HepG2 (cell line): ENCODE measurements around the gene WNT7B. TPM values are rescaled to one million over a fixed set of nuclear protein-coding genes. Genes with fewer than 3 reads are reported as not detected.

ENCODE experiments used
- NCOR1 ChIP-seq: fragments of 200-600 bp; sonication (generic); IDR thresholded peaks from 2 replicates; pipeline ENCODE4 v1.7.0; 2017; ENCODE audit warnings: antibody characterized with exemption, low read length, borderline replicate concordance
- NFE2L2 ChIP-seq: fragments of 150-350 bp; IDR thresholded peaks from 2 replicates; pipeline ENCODE4 v1.6.1; 2014; ENCODE audit warnings: low read length
- NFYB ChIP-seq: sonication (generic); formaldehyde crosslinking; IDR thresholded peaks from 2 replicates; pipeline ENCODE4 v1.4.0; 2020; ENCODE audit warnings: missing genetic modification reagents
- PRMT3 ChIP-seq: sonication (generic); formaldehyde crosslinking; IDR thresholded peaks from 2 replicates; pipeline ENCODE4 v1.8.1; 2022; ENCODE audit warnings: low read depth, mild to moderate bottlenecking, moderate library complexity, missing genetic modification reagents, borderline replicate concordance
- PRPF4 ChIP-seq: fragments of 200-400 bp; formaldehyde crosslinking; IDR thresholded peaks from 2 replicates; pipeline ENCODE4 v1.6.1; 2016; ENCODE audit warnings: low read length, low read depth; ENCODE audit not compliant: poor library complexity, severe bottlenecking
- YEATS4 ChIP-seq: sonication (generic); formaldehyde crosslinking; IDR thresholded peaks from 2 replicates; pipeline ENCODE4 v1.4.0; 2020; ENCODE audit warnings: missing genetic modification reagents, borderline replicate concordance
- ZBTB20 ChIP-seq: sonication (generic); formaldehyde crosslinking; IDR thresholded peaks from 2 replicates; pipeline ENCODE4 v1.8.1; 2023; ENCODE audit warnings: missing genetic modification reagents, low read depth, mild to moderate bottlenecking, borderline replicate concordance
- ZNF326 ChIP-seq: sonication (generic); formaldehyde crosslinking; IDR thresholded peaks from 2 replicates; pipeline ENCODE4 v1.4.0; 2020; ENCODE audit warnings: missing genetic modification reagents, borderline replicate concordance
- ZNF331 ChIP-seq: sonication (generic); formaldehyde crosslinking; IDR thresholded peaks from 2 replicates; pipeline ENCODE4 v1.4.0; 2020; ENCODE audit warnings: missing genetic modification reagents
- ZNF674 ChIP-seq: sonication (generic); formaldehyde crosslinking; IDR thresholded peaks from 2 replicates; pipeline ENCODE4 v1.5.0; 2020; ENCODE audit warnings: low read depth, mild to moderate bottlenecking, missing genetic modification reagents
- ZSCAN31 ChIP-seq: sonication (generic); formaldehyde crosslinking; IDR thresholded peaks from 2 replicates; pipeline ENCODE4 v1.5.0; 2020; ENCODE audit warnings: low read depth, mild to moderate bottlenecking, missing genetic modification reagents
- polyA plus RNA-seq, 8 experiments: library from polyadenylated mRNA; depleted of rRNA in 3 of 8; stranded (reverse) in 7 of 8; unstranded in 1 of 8; fragments of >200 nt; fragmentation: Illumina TruSeq in 4 of 8; extraction: Trizol in 4 of 8; gene quantifications; 2 replicates each; pipeline versions ENCODE4 v1.2.1 to v1.2.3, GENCODE V29; 2011 to 2016; ENCODE audit warnings: low read depth in 4 of 8, missing spikeins in 1 of 8, mixed read lengths in 1 of 8; ENCODE audit not compliant: insufficient read depth in 1 of 8
- total RNA-seq, 5 experiments: library from RNA; depleted of rRNA; stranded (reverse); fragments of >200 nt; fragmentation: Illumina TruSeq; extraction: Trizol; gene quantifications; 2 replicates each; pipeline ENCODE4 v1.2.3, GENCODE V29; 2016; ENCODE audit warnings: low read depth in 1 of 5
- TF ChIP-seq, protein P1 (sequence below): sonication (generic); formaldehyde crosslinking; IDR thresholded peaks from 2 replicates; pipeline ENCODE4 v1.4.0; 2020; ENCODE audit warnings: missing genetic modification reagents
- TF ChIP-seq, protein P2 (sequence below), 2 experiments: IDR thresholded peaks; 2 replicates each; pipeline ENCODE4 v1.6.1; 2011 to 2012; ENCODE audit warnings: low read length in 2 of 2, borderline replicate concordance in 1 of 2, low read depth in 1 of 2, mild to moderate bottlenecking in 1 of 2, moderate library complexity in 1 of 2
- TF ChIP-seq, protein P3 (sequence below): sonication (generic); formaldehyde crosslinking; IDR thresholded peaks from 2 replicates; pipeline ENCODE4 v1.4.0; 2020; ENCODE audit warnings: missing genetic modification reagents, low read depth, mild to moderate bottlenecking, borderline replicate concordance
- TF ChIP-seq, protein P4 (sequence below): sonication (generic); formaldehyde crosslinking; IDR thresholded peaks from 2 replicates; pipeline ENCODE4 v1.5.0; 2020; ENCODE audit warnings: mild to moderate bottlenecking, missing genetic modification reagents, borderline replicate concordance
- TF ChIP-seq, protein P5 (sequence below): sonication (generic); formaldehyde crosslinking; IDR thresholded peaks from 2 replicates; pipeline ENCODE4 v1.5.1; 2020; ENCODE audit warnings: missing genetic modification reagents, mild to moderate bottlenecking, borderline replicate concordance

WNT7B gene
- total and polyA plus RNA-seq, 2 of the 13 experiments (the other 11 are each of a cell fraction or from before 2014, with no cell fraction given), result 0.09 TPM; not detected in 1

DNA sequence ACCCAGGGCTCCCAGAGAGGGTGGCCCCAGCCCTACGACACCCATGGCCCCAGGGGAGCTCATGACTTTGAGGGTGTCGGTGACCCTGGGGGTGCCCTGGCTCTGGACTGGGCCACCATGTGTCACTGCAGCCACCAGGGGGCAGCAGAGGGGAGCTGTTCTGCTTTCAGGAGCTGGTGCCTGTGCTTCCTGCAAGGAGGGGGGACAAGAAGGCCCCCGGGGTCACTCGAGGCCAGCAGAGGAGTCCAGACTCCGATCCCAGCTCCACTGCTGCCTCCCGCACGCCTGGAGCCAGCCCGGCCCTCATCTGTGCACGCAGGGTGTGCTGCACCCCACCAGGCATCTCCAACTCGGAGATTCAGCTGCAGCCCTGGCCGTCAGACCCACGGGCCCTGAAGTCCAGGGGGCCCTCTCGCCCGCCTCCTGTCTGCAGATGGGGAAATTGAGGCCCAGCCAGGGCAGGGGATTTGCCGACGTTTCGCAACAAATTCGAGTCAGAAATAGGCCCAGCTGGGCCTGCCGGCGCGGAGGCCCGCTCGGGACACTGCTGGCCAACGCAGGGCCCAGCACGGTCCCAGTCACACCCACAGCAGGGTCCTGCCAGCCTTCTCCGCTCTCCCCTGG is 29.5 kb upstream of the WNT7B start (continued):
- TF ChIP-seq, protein P1, sequence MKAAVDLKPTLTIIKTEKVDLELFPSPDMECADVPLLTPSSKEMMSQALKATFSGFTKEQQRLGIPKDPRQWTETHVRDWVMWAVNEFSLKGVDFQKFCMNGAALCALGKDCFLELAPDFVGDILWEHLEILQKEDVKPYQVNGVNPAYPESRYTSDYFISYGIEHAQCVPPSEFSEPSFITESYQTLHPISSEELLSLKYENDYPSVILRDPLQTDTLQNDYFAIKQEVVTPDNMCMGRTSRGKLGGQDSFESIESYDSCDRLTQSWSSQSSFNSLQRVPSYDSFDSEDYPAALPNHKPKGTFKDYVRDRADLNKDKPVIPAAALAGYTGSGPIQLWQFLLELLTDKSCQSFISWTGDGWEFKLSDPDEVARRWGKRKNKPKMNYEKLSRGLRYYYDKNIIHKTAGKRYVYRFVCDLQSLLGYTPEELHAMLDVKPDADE, result no peak
- TF ChIP-seq NCOR1 (peak; percentile 47; the same call in 1 of the 2 replicates), ZNF674 (CRISPR knock-in tag) (no peak), YEATS4 (CRISPR knock-in tag) (0 out of 2 replicates have a peak, but pooled peaks have one; percentile 50), ZBTB20 (no peak), ZNF326 (CRISPR knock-in tag) (no peak), NFYB (CRISPR knock-in tag) (no peak), PRMT3 (no peak), NFE2L2 (no peak), ZSCAN31 (CRISPR knock-in tag) (peak; percentile 70), ZNF331 (CRISPR knock-in tag) (no peak), PRPF4 (no peak)
- TF ChIP-seq, protein P2, sequence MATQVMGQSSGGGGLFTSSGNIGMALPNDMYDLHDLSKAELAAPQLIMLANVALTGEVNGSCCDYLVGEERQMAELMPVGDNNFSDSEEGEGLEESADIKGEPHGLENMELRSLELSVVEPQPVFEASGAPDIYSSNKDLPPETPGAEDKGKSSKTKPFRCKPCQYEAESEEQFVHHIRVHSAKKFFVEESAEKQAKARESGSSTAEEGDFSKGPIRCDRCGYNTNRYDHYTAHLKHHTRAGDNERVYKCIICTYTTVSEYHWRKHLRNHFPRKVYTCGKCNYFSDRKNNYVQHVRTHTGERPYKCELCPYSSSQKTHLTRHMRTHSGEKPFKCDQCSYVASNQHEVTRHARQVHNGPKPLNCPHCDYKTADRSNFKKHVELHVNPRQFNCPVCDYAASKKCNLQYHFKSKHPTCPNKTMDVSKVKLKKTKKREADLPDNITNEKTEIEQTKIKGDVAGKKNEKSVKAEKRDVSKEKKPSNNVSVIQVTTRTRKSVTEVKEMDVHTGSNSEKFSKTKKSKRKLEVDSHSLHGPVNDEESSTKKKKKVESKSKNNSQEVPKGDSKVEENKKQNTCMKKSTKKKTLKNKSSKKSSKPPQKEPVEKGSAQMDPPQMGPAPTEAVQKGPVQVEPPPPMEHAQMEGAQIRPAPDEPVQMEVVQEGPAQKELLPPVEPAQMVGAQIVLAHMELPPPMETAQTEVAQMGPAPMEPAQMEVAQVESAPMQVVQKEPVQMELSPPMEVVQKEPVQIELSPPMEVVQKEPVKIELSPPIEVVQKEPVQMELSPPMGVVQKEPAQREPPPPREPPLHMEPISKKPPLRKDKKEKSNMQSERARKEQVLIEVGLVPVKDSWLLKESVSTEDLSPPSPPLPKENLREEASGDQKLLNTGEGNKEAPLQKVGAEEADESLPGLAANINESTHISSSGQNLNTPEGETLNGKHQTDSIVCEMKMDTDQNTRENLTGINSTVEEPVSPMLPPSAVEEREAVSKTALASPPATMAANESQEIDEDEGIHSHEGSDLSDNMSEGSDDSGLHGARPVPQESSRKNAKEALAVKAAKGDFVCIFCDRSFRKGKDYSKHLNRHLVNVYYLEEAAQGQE (IDR thresholded peaks at IDR 0.05; ENCODE audit: borderline replicate concordance in 1 of 2, low read depth in 1 of 2, low read length in 2 of 2), result no peak
- TF ChIP-seq, protein P3, sequence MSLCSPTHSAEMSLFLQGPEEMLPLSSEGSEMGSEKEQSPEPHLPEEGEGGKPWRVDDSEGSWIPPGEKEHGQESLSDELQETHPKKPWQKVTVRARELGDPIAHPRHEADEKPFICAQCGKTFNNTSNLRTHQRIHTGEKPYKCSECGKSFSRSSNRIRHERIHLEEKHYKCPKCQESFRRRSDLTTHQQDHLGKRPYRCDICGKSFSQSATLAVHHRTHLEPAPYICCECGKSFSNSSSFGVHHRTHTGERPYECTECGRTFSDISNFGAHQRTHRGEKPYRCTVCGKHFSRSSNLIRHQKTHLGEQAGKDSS, result 0 out of 2 replicates have a peak, but pooled peaks have one; percentile 25
- TF ChIP-seq, protein P4, sequence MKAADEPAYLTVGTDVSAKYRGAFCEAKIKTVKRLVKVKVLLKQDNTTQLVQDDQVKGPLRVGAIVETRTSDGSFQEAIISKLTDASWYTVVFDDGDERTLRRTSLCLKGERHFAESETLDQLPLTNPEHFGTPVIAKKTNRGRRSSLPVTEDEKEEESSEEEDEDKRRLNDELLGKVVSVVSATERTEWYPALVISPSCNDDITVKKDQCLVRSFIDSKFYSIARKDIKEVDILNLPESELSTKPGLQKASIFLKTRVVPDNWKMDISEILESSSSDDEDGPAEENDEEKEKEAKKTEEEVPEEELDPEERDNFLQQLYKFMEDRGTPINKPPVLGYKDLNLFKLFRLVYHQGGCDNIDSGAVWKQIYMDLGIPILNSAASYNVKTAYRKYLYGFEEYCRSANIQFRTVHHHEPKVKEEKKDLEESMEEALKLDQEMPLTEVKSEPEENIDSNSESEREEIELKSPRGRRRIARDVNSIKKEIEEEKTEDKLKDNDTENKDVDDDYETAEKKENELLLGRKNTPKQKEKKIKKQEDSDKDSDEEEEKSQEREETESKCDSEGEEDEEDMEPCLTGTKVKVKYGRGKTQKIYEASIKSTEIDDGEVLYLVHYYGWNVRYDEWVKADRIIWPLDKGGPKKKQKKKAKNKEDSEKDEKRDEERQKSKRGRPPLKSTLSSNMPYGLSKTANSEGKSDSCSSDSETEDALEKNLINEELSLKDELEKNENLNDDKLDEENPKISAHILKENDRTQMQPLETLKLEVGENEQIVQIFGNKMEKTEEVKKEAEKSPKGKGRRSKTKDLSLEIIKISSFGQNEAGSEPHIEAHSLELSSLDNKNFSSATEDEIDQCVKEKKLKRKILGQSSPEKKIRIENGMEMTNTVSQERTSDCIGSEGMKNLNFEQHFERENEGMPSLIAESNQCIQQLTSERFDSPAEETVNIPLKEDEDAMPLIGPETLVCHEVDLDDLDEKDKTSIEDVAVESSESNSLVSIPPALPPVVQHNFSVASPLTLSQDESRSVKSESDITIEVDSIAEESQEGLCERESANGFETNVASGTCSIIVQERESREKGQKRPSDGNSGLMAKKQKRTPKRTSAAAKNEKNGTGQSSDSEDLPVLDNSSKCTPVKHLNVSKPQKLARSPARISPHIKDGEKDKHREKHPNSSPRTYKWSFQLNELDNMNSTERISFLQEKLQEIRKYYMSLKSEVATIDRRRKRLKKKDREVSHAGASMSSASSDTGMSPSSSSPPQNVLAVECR, result no peak; the same call in 1 of the 2 replicates
- TF ChIP-seq, protein P5, sequence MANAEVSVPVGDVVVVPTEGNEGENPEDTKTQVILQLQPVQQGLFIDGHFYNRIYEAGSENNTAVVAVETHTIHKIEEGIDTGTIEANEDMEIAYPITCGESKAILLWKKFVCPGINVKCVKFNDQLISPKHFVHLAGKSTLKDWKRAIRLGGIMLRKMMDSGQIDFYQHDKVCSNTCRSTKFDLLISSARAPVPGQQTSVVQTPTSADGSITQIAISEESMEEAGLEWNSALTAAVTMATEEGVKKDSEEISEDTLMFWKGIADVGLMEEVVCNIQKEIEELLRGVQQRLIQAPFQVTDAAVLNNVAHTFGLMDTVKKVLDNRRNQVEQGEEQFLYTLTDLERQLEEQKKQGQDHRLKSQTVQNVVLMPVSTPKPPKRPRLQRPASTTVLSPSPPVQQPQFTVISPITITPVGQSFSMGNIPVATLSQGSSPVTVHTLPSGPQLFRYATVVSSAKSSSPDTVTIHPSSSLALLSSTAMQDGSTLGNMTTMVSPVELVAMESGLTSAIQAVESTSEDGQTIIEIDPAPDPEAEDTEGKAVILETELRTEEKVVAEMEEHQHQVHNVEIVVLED (CRISPR knock-in tag), result no peak
